ENCODE data around the gene MAPKAPK2.

DNA sequence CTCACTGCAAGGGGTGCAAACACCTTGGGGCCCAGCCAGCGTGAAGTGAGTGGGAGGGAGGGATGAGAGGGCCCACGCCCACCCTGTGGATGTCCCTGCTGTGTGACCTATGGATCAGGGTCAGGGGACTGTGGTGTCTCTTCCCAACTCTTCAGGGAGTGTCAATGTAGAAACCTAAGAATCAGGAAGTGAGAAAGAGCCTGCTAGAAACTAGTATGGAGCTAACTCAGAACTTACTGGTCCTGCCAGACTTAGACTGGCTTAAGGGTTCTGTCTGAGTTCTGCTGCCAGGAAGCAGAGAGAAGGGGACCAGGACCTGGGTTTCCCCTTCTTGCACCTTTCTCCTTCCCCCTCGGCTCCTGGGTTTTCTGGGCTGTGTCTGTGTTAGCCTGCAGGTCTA lies 89.4 kb downstream of the MAPKAPK2 start:
- TF ChIP-seq, protein P1, sequence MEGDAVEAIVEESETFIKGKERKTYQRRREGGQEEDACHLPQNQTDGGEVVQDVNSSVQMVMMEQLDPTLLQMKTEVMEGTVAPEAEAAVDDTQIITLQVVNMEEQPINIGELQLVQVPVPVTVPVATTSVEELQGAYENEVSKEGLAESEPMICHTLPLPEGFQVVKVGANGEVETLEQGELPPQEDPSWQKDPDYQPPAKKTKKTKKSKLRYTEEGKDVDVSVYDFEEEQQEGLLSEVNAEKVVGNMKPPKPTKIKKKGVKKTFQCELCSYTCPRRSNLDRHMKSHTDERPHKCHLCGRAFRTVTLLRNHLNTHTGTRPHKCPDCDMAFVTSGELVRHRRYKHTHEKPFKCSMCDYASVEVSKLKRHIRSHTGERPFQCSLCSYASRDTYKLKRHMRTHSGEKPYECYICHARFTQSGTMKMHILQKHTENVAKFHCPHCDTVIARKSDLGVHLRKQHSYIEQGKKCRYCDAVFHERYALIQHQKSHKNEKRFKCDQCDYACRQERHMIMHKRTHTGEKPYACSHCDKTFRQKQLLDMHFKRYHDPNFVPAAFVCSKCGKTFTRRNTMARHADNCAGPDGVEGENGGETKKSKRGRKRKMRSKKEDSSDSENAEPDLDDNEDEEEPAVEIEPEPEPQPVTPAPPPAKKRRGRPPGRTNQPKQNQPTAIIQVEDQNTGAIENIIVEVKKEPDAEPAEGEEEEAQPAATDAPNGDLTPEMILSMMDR (IDR thresholded peaks at IDR 0.05 in 8 of 11, conservative IDR thresholded peaks at IDR 0.05 in 3 of 11): peak in 1 of 11 experiments; percentile 3
- TF ChIP-seq POLR2A (IDR thresholded peaks at IDR 0.05) (no peak), POLR2AphosphoS5 (IDR thresholded peaks at IDR 0.05) (no peak)

Data from spleen (tissue), 7 donors.